H1 (cell line): ENCODE results near the gene ZSCAN22. TPM values are rescaled to one million over a fixed set of nuclear protein-coding genes. Genes with fewer than 3 reads are reported as not detected.

Experiments
- CTCF ChIA-PET: fragments of 300-600 bp; sonication (Branson Sonifier 250); formaldehyde crosslinking; loops from one replicate; lab custom pipeline; 2021; ENCODE audit not compliant: partially characterized antibody; lab: Charles Lee
- POLR2A ChIA-PET: fragments of 300-600 bp; sonication (Branson Sonifier 250); formaldehyde crosslinking; loops from one replicate; lab custom pipeline; 2021; ENCODE audit warnings: inconsistent platforms; ENCODE audit not compliant: partially characterized antibody; lab: Charles Lee
- DNase-seq, 2 experiments: peaks; one replicate each; pipeline versions ENCODE4 v3.0.0 to v3.0.0-alpha.2; 2010 to 2022; ENCODE audit warnings: low spot score in 2 of 2, low read depth in 1 of 2, mixed read lengths in 1 of 2
- FAIRE-seq: peaks from 2 replicates; lab custom pipeline; 2011; peaks lifted over from hg19 to GRCh38; lab: Jason Lieb, UNC
- H2AFZ ChIP-seq: 2 replicates; pipeline ENCODE4 v1.8.1; 2012; ENCODE audit warnings: low read length, inconsistent platforms
- H2AK5ac ChIP-seq: 2 replicates; pipeline ENCODE4 v1.6.1; 2013; ENCODE audit warnings: low read depth, low read length
- H2BK120ac ChIP-seq: replicated peaks from 2 replicates; pipeline ENCODE3; 2013; ENCODE audit warnings: low read depth, low read length, inconsistent platforms
- H2BK12ac ChIP-seq: 2 replicates; pipeline ENCODE4 v1.6.1; 2013; ENCODE audit warnings: low read depth, low read length
- H2BK15ac ChIP-seq: 2 replicates; pipeline ENCODE4 v1.6.1; 2013; ENCODE audit warnings: low read length
- H2BK20ac ChIP-seq: 2 replicates; pipeline ENCODE4 v1.6.1; 2013; ENCODE audit warnings: low read length
- H2BK5ac ChIP-seq: 2 replicates; pipeline ENCODE4 v1.6.1; 2013; ENCODE audit warnings: low read depth, low read length
- H3K14ac ChIP-seq: 2 replicates; pipeline ENCODE4 v1.6.1; 2013; ENCODE audit warnings: inconsistent platforms; ENCODE audit not compliant: insufficient read length
- H3K18ac ChIP-seq: 2 replicates; pipeline ENCODE4 v1.6.1; 2013; ENCODE audit warnings: low read length; ENCODE audit errors: extremely low read depth
- H3K23ac ChIP-seq: 2 replicates; pipeline ENCODE4 v1.6.1; 2013; ENCODE audit warnings: inconsistent platforms; ENCODE audit not compliant: insufficient read length
- H3K23me2 ChIP-seq: 2 replicates; pipeline ENCODE4 v1.6.1; 2013; ENCODE audit warnings: low read depth, low read length
- H3K27ac ChIP-seq: 2 replicates; pipeline ENCODE4 v1.6.1; 2011; ENCODE audit warnings: low read depth, low read length, inconsistent platforms
- H3K27me3 ChIP-seq, 4 experiments: replicated peaks in 1 of 4; 1 replicate in 1 of 4; 2 replicates in 3 of 4; pipeline versions ENCODE4 v1.6.1 to v1.8.1; 2011 to 2013; ENCODE audit warnings: low read length in 3 of 4, mild to moderate bottlenecking in 3 of 4, inconsistent platforms in 2 of 4, mixed read lengths in 2 of 4, moderate library complexity in 1 of 4; ENCODE audit not compliant: control insufficient read depth in 3 of 4, insufficient read depth in 3 of 4; ENCODE audit errors: extremely low read depth in 1 of 4
- H3K36me3 ChIP-seq, 4 experiments: 2 replicates each; pipeline versions ENCODE4 v1.6.1 to v1.8.1; 2011 to 2013; ENCODE audit warnings: mild to moderate bottlenecking in 4 of 4, low read length in 3 of 4, moderate library complexity in 2 of 4, control low read depth in 1 of 4, inconsistent platforms in 1 of 4; ENCODE audit not compliant: insufficient read depth in 4 of 4, control insufficient read depth in 2 of 4
- H3K4ac ChIP-seq: replicated peaks from 2 replicates; pipeline ENCODE3; 2013; ENCODE audit warnings: low read length, low read depth, mixed read lengths, inconsistent platforms; ENCODE audit not compliant: insufficient read length
- H3K4me1 ChIP-seq, 4 experiments: replicated peaks in 1 of 4; 1 replicate in 1 of 4; 2 replicates in 3 of 4; pipeline versions ENCODE4 v1.6.1 to v1.8.1; 2011 to 2013; ENCODE audit warnings: low read length in 3 of 4, inconsistent platforms in 2 of 4, mixed read lengths in 1 of 4; ENCODE audit not compliant: insufficient read depth in 4 of 4, control insufficient read depth in 3 of 4
- H3K4me2 ChIP-seq, 2 experiments: 2 replicates each; pipeline versions ENCODE4 v1.6.1 to v1.8.1; 2011 to 2013; ENCODE audit warnings: low read depth in 2 of 2, low read length in 2 of 2, control low read depth in 1 of 2, inconsistent platforms in 1 of 2, mild to moderate bottlenecking in 1 of 2; ENCODE audit not compliant: insufficient read depth in 1 of 2
- H3K4me3 ChIP-seq, 4 experiments: fragments of 200-600, 300-600 bp in 1 of 4; sonication (generic), shearing (Covaris generic), sonication (Bioruptor Twin) in 1 of 4; 2 replicates each; pipeline versions ENCODE4 v1.5.1 to v1.8.1; 2011 to 2016; ENCODE audit warnings: low read length in 4 of 4, low read depth in 3 of 4, control low read depth in 2 of 4, inconsistent platforms in 2 of 4, mild to moderate bottlenecking in 2 of 4, mixed read lengths in 1 of 4, moderate library complexity in 1 of 4; ENCODE audit not compliant: insufficient read depth in 2 of 4; ENCODE audit errors: extremely low read depth in 1 of 4
- H3K56ac ChIP-seq: replicated peaks from 2 replicates; pipeline ENCODE3; 2013; ENCODE audit warnings: low read depth, mild to moderate bottlenecking, mixed read lengths, low read length, inconsistent platforms; ENCODE audit not compliant: insufficient read length
- H3K79me1 ChIP-seq: 2 replicates; pipeline ENCODE4 v1.6.1; 2013; ENCODE audit warnings: low read depth, low read length, control low read depth
- H3K79me2 ChIP-seq, 2 experiments: 2 replicates each; pipeline versions ENCODE4 v1.6.1 to v1.8.1; 2012 to 2013; ENCODE audit warnings: low read length in 2 of 2, mild to moderate bottlenecking in 2 of 2, inconsistent platforms in 1 of 2; ENCODE audit not compliant: insufficient read depth in 2 of 2, control insufficient read depth in 1 of 2
- H3K9ac ChIP-seq, 4 experiments: replicated peaks in 1 of 4; 1 replicate in 1 of 4; 2 replicates in 3 of 4; pipeline versions ENCODE4 v1.6.1 to v1.8.1; 2011 to 2013; ENCODE audit warnings: low read depth in 3 of 4, low read length in 3 of 4, control low read depth in 2 of 4, mild to moderate bottlenecking in 2 of 4, moderate library complexity in 2 of 4, inconsistent platforms in 1 of 4; ENCODE audit errors: extremely low read depth in 1 of 4
- H3K9me3 ChIP-seq, 2 experiments: 2 replicates each; pipeline versions ENCODE4 v1.6.1 to v1.8.1; 2012 to 2013; ENCODE audit warnings: mild to moderate bottlenecking in 2 of 2, moderate library complexity in 2 of 2, control low read depth in 1 of 2, inconsistent platforms in 1 of 2, low read depth in 1 of 2, low read length in 1 of 2, mixed read lengths in 1 of 2; ENCODE audit not compliant: insufficient read depth in 2 of 2
- H4K20me1 ChIP-seq, 2 experiments: replicated peaks in 1 of 2; 2 replicates each; pipeline versions ENCODE3 to v1.8.1; 2011 to 2013; ENCODE audit warnings: inconsistent platforms in 2 of 2, low read length in 2 of 2, mild to moderate bottlenecking in 1 of 2; ENCODE audit not compliant: insufficient read depth in 2 of 2, control insufficient read depth in 1 of 2
- H4K5ac ChIP-seq: 2 replicates; pipeline ENCODE4 v1.6.1; 2013; ENCODE audit warnings: low read length, low read depth, mixed read lengths, inconsistent platforms; ENCODE audit not compliant: insufficient read length
- H4K8ac ChIP-seq: 2 replicates; pipeline ENCODE4 v1.8.0; 2013; ENCODE audit warnings: mild to moderate bottlenecking, moderate library complexity, low read length, inconsistent platforms; ENCODE audit not compliant: insufficient read depth; ENCODE audit errors: extremely low read depth
- H4K91ac ChIP-seq: replicated peaks from 2 replicates; pipeline ENCODE3; 2013; ENCODE audit warnings: low read length, mixed read lengths, inconsistent platforms; ENCODE audit not compliant: insufficient read length
- WGBS, 2 experiments: shearing (Covaris generic) in 1 of 2; methylation state at CpG; one replicate each; pipeline versions ENCODE4 v1.1.6 to v1.1.7; 2013 to 2015; ENCODE audit warnings: low lambda C conversion rate in 2 of 2, mixed read lengths in 2 of 2, inconsistent platforms in 1 of 2, low coverage in 1 of 2, missing lambda C conversion rate in 1 of 2; ENCODE audit not compliant: insufficient replicate concordance in 2 of 2, insufficient coverage in 1 of 2, insufficient read length in 1 of 2; ENCODE audit errors: extremely low coverage in 1 of 2, missing lambda C conversion rate in 1 of 2; 5-methylcytosine and 5-hydroxymethylcytosine counted together
- polyA plus RNA-seq, 7 experiments: library from polyadenylated mRNA; depleted of rRNA in 3 of 7; stranded (reverse) in 5 of 7; unstranded in 2 of 7; fragments of >200 nt in 5 of 7; fragments of 200-250 nt in 2 of 7; gene quantifications; 1 replicate in 5 of 7; 2 replicates in 1 of 7; 4 replicates in 1 of 7; pipeline versions ENCODE4 v1.2.1 to v1.2.3, GENCODE V29; 2011 to 2013; ENCODE audit warnings: missing spikeins in 2 of 7, mixed read lengths in 2 of 7
- total RNA-seq: library from RNA; stranded (reverse); fragmentation: NEBNext Ultra II Directional; extraction: Animal tissue kit (Norgen Biotek cat#: 25700); gene quantifications from 2 replicates; pipeline ENCODE4 v1.2.1, GENCODE V29; 2021

The ZSCAN22 gene
- total and polyA plus RNA-seq, 2 of the 8 experiments (the other 6 are each of a cell fraction or from before 2014, with no cell fraction given): 3.2 to 3.3 TPM

DNA sequence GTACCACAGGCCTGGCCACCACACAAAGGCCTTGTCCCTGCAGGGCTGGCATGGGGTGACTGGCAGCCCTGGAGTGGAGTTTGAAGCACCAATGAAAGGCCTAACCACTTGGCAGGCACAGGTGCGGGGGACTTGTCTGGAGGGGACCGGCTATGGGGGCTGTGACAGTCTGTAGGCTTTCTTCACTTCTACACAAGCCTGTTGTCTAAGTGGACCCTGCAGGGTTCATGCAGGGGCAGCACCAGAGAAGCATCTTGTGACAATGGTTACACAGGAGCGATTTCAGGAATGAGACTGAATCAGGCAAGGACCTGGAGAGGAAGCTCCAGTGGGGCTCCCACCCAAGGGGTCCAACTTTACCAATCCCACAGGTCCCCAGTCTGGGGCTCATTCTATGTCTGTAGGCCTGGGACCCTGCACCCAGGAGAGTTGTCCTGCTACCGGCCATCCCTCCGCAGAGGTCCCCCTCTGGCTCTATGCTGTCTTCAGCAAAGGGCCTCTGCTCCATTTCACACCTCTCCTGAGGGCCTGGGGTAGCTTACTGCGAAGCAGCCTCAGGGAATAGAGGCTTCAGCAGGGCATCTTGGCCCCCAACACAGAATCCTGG is 56.3 kb downstream of the ZSCAN22 start:
- Histone ChIP-seq H2AFZ (no peak overlapping the region), H2AK5ac (no peak overlapping the region), H3K27ac (no peak overlapping the region), H3K4me1 (peaks cover 0 to 17% (median 10%) of the 10 kb centered on the region in 4 experiments; a peak in 6 of 7 replicates), H3K9ac (no peak overlapping the region), H2BK20ac (no peak overlapping the region), H2BK120ac (no peak overlapping the region), H3K14ac (no peak overlapping the region), H3K4me2 (no peak overlapping the region), H4K8ac (no peak overlapping the region), H2BK12ac (no peak overlapping the region), H3K79me2 (peaks cover 6 to 10% of the 10 kb centered on the region in 2 experiments), H4K5ac (no peak overlapping the region), H3K4ac (no peak overlapping the region), H3K79me1 (peaks cover 4% of the 10 kb centered on the region), H2BK5ac (no peak overlapping the region), H3K9me3 (no peaks in the 10 kb centered on the region), H3K23me2 (peaks cover 24% of the 10 kb centered on the region), H3K4me3 (no peak overlapping the region), H4K91ac (no peak overlapping the region), H3K27me3 (no peaks in the 10 kb centered on the region), H3K23ac (no peak overlapping the region), H2BK15ac (no peak overlapping the region), H3K56ac (no peak overlapping the region), H3K36me3 (peaks cover 0 to 3% (median 2%) of the 10 kb centered on the region in 4 experiments; a peak in 5 of 8 replicates), H3K18ac (no peak overlapping the region), H4K20me1 (peaks cover 7 to 13% of the 10 kb centered on the region in 2 experiments)
- FAIRE-seq (no peak), DNase-seq (no peak)
- WGBS, 2 experiments: 93% methylated on average over 5 of the region's 6 CpGs; no CpG with 5 or more reads in 1 of the 2 experiments
- POLR2A ChIA-PET: interaction anchor here (1.3 to 3.5 kb wide), 5 partner anchors 12 to 155 kb away, joined by 3 to 18 read pairs (median 8); partner anchors contain the start of genes RNF225, ZBTB45, ZNF497 and ZNF544
- CTCF ChIA-PET: no interaction called here
